GM12865 (cell line): ENCODE measurements around the gene NBEA.
"Not testable (repeated sequence)": the region's sequence is repeated elsewhere in the genome, so short reads cannot be mapped to it uniquely, and the experiment has no call there.

ENCODE experiments used
- DNase-seq: peaks from one replicate; pipeline ENCODE4 v3.0.0; 2010; ENCODE audit warnings: low read depth
- H3K4me3 ChIP-seq: 2 replicates; pipeline ENCODE4 v1.5.1; 2011; ENCODE audit warnings: mild to moderate bottlenecking, low read depth, low read length, control low read depth
- CTCF ChIP-seq: IDR thresholded peaks from 2 replicates; pipeline ENCODE4 v1.5.1; 2011; ENCODE audit warnings: low read length, control low read depth, low read depth, inconsistent platforms; ENCODE audit not compliant: insufficient read depth; ENCODE audit errors: missing control alignments

NBEA gene

GRCh38 chr13:34951528-34951927, 9.5 kb downstream of the NBEA start:
- DNase-seq: no peak
- TF ChIP-seq CTCF: no peak
- H3K4me3 ChIP-seq: no peak overlapping the region

GRCh38 chr13:34959489-34959888, 17.4 kb downstream of the NBEA start:
- no peak for TF ChIP-seq CTCF
- H3K4me3 ChIP-seq: no peak overlapping the region
- no peak for DNase-seq

- no peak for TF ChIP-seq CTCF
- no peak for DNase-seq
Measured at GRCh38 chr13:34964558-34964957, 22.5 kb downstream of the NBEA start.

GRCh38 chr13:34967851-34968562, 25.9 kb downstream of the NBEA start:
- TF ChIP-seq CTCF: no peak
- no peak for DNase-seq
- no peak overlapping the region for H3K4me3 ChIP-seq

More at GRCh38 chr13:34964558-34964957, 22.5 kb downstream of the NBEA start:
- H3K4me3 ChIP-seq: no peak overlapping the region

GRCh38 chr13:34969539-34969938, 27.5 kb downstream of the NBEA start:
- not testable (repeated sequence) for DNase-seq, H3K4me3 ChIP-seq

GRCh38 chr13:34970961-34971360, 28.9 kb downstream of the NBEA start:
- H3K4me3 ChIP-seq: no peak overlapping the region
- no peak for DNase-seq
- no peak for TF ChIP-seq CTCF

- TF ChIP-seq CTCF: no peak
- DNase-seq: no peak
- H3K4me3 ChIP-seq: no peak overlapping the region
Measured at GRCh38 chr13:34971473-34971872, 29.4 kb downstream of the NBEA start.

- not testable (repeated sequence) for DNase-seq, H3K4me3 ChIP-seq
Measured at GRCh38 chr13:34985199-34985598, 43.1 kb downstream of the NBEA start.
